ENCODE results near the gene DISP2. TPM values are rescaled to one million over a fixed set of nuclear protein-coding genes. Genes with fewer than 3 reads are reported as not detected.

DISP2 gene
- total RNA-seq, 1 experiment from 2014 or later, result 0.87 TPM

- no peaks in the 10 kb centered on the region for H3K9me3 ChIP-seq (ENCODE audit: low read length)
- H3K4me2 ChIP-seq (ENCODE audit: low read length), result no peak overlapping the region
- no peak overlapping the region for H3K27ac ChIP-seq (ENCODE audit: low read length)
- no peak for ATAC-seq
- no peaks in the 10 kb centered on the region for H3F3A ChIP-seq (ENCODE audit: low read length, unreplicated experiment)
- no peaks in the 10 kb centered on the region; the same call in 1 of the 2 replicates for H3K4me1 ChIP-seq (ENCODE audit: insufficient read depth, low read length)
- POLR2A ChIA-PET (ENCODE audit: unreplicated experiment), result no interaction called here
- CTCF ChIA-PET, result interaction anchor here (0.6 to 1.3 kb wide), 2 partner anchors 23 to 254 kb away, joined by 5 to 9 read pairs; no protein-coding TSS in a partner anchor
- H3K36me3 ChIP-seq (ENCODE audit: low read depth, low read length), result no peaks in the 10 kb centered on the region
- H3K9ac ChIP-seq (ENCODE audit: low read length), result no peak overlapping the region
- no peak overlapping the region for H3K4me3 ChIP-seq (ENCODE audit: low read length)
- H3K79me2 ChIP-seq (ENCODE audit: low read length), result no peaks in the 10 kb centered on the region
- no peaks in the 10 kb centered on the region for H3K27me3 ChIP-seq (ENCODE audit: low read length)
- no peaks in the 10 kb centered on the region for H3K9me2 ChIP-seq (replicated peaks; ENCODE audit: low read length)
- H4K20me1 ChIP-seq (ENCODE audit: low read length), result no peaks in the 10 kb centered on the region
- TF ChIP-seq EZH2 (IDR thresholded peaks at IDR 0.05; ENCODE audit: low read length, unreplicated experiment) (no peak), CTCF (conservative IDR thresholded peaks at IDR 0.05; ENCODE audit: low read depth, low read length) (no peak), EZH2phosphoT487 (IDR thresholded peaks at IDR 0.05; ENCODE audit: borderline replicate concordance, low read length) (no peak)
- DNase-seq, result no peak
- no peak overlapping the region for H2AFZ ChIP-seq (ENCODE audit: low read length)
- intact Hi-C loops (cut with micrococcal nuclease), result no loop called here
- BruUV-seq (replicated peaks), result no TSS peak
Measured at GRCh38 chr15:40366457-40367370, 8.7 kb downstream of the DISP2 start.

- peak overlapping the region; percentile 58 for H3K4me2 ChIP-seq (ENCODE audit: low read length)
- no peak overlapping the region for H3K9ac ChIP-seq (ENCODE audit: low read length)
- H3K4me3 ChIP-seq (ENCODE audit: low read length), result 0 out of 2 replicates have a peak overlapping the region, but pooled peaks have one; percentile 37
Measured at GRCh38 chr15:40367371-40367685, 9.3 kb downstream of the DISP2 start.

More at GRCh38 chr15:40367371-40367685, 9.3 kb downstream of the DISP2 start:
- ChIA-PET POLR2A (ENCODE audit: unreplicated experiment) (no interaction called here), CTCF (interaction anchor here (0.6 to 1.6 kb wide), 5 partner anchors 23 to 88 kb away, joined by 3 to 9 read pairs (median 3); no protein-coding TSS in a partner anchor)
- Histone ChIP-seq H2AFZ (ENCODE audit: low read length) (peak overlapping the region; percentile 66), H3K4me1 (ENCODE audit: insufficient read depth, low read length) (no peaks in the 10 kb centered on the region; the same call in 1 of the 2 replicates), H3K9me3 (ENCODE audit: low read length) (no peaks in the 10 kb centered on the region), H3K36me3 (ENCODE audit: low read depth, low read length) (no peaks in the 10 kb centered on the region), H4K20me1 (ENCODE audit: low read length) (no peaks in the 10 kb centered on the region), H3K9me2 (replicated peaks; ENCODE audit: low read length) (no peaks in the 10 kb centered on the region), H3K27ac (ENCODE audit: low read length) (no peak overlapping the region), H3K79me2 (ENCODE audit: low read length) (no peaks in the 10 kb centered on the region), H3F3A (ENCODE audit: low read length, unreplicated experiment) (no peaks in the 10 kb centered on the region), H3K27me3 (ENCODE audit: low read length) (no peaks in the 10 kb centered on the region)
- DNase-seq (no peak), ATAC-seq (no peak)
- TF ChIP-seq CTCF (conservative IDR thresholded peaks at IDR 0.05; ENCODE audit: low read depth, low read length) (no peak), EZH2 (IDR thresholded peaks at IDR 0.05; ENCODE audit: low read length, unreplicated experiment) (no peak), EZH2phosphoT487 (IDR thresholded peaks at IDR 0.05; ENCODE audit: borderline replicate concordance, low read length) (no peak)
- BruUV-seq (replicated peaks), result no TSS peak
- intact Hi-C loops (cut with micrococcal nuclease), result no loop called here
